GM21529 (cell line): ENCODE measurements around the gene RBKS.
"Not testable (repeated sequence)": the region's sequence is repeated elsewhere in the genome, so short reads cannot be mapped to it uniquely, and the experiment has no call there.

Experiments used
- ATAC-seq: cut with Tn5 transposase; IDR thresholded peaks from one replicate; pipeline ENCODE4 v1.9.1; 2021; ENCODE audit not compliant: unreplicated experiment

Gene RBKS

GRCh38 chr2:27771202-27771547 is 119.0 kb downstream of the RBKS start:
- ATAC-seq: peak; percentile 15

GRCh38 chr2:27766287-27766661 is 123.9 kb downstream of the RBKS start:
- ATAC-seq: no peak

- ATAC-seq: no peak
Observed at GRCh38 chr2:27765621-27766286, 124.4 kb downstream of the RBKS start.

- ATAC-seq: not testable (repeated sequence)
Observed at GRCh38 chr2:27764526-27764925, 125.7 kb downstream of the RBKS start.

- ATAC-seq: no peak
Observed at GRCh38 chr2:27763907-27764267, 126.3 kb downstream of the RBKS start.

GRCh38 chr2:27762951-27763906 is 127.0 kb downstream of the RBKS start:
- ATAC-seq: no peak

- no peak for ATAC-seq
Observed at GRCh38 chr2:27756544-27757498, 133.4 kb downstream of the RBKS start.

- no peak for ATAC-seq
Observed at GRCh38 chr2:27756091-27756490, 134.1 kb downstream of the RBKS start.

- ATAC-seq: no peak
Observed at GRCh38 chr2:27754831-27755230, 135.4 kb downstream of the RBKS start.

GRCh38 chr2:27754138-27754588 is 136.0 kb downstream of the RBKS start:
- ATAC-seq: no peak

GRCh38 chr2:27752551-27753237 is 137.5 kb downstream of the RBKS start:
- no peak for ATAC-seq

GRCh38 chr2:27751377-27751776 is 138.8 kb downstream of the RBKS start:
- ATAC-seq: no peak

- ATAC-seq: not testable (repeated sequence)
Observed at GRCh38 chr2:27748803-27749554, 141.2 kb downstream of the RBKS start.

GRCh38 chr2:27747827-27748352 is 142.3 kb downstream of the RBKS start:
- no peak for ATAC-seq

GRCh38 chr2:27746325-27746724 is 143.9 kb downstream of the RBKS start:
- ATAC-seq: no peak

- ATAC-seq: not testable (repeated sequence)
Observed at GRCh38 chr2:27745494-27745893, 144.7 kb downstream of the RBKS start.

- no peak for ATAC-seq
Observed at GRCh38 chr2:27742571-27742970, 147.6 kb downstream of the RBKS start.

- no peak for ATAC-seq
Observed at GRCh38 chr2:27741673-27742072, 148.5 kb downstream of the RBKS start.

GRCh38 chr2:27739058-27739373 is 151.2 kb downstream of the RBKS start:
- ATAC-seq: no peak
